ENCODE measurements around the gene IGHMBP2.

DNA sequence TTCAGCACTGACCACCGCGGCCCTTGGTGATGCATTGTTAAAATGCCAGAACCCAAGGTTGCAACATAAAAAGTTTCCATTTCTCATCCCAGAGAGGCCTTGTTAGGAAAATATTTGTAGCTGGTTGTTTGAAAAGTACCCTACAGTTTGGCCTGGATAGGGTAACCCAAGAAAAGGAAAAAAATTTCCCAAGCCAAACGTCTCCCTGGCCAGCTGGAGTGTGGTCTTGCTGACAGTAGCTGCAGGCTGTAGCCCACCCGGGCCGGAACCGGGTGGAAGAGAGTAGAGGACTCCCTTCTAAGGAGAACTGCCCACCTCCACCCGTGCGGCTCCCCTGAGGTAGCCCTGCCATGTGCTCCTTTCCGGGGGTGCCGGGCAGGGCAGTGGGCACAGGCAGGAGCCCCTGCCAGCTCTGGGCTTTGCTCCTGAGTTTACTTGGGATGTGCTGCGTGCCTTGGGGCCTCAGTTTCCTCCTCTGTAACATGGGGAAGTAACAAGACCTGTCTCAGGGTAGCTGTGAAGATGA is 38.5 kb downstream of the IGHMBP2 start:
- no peak for TF ChIP-seq CTCF (IDR thresholded peaks at IDR 0.05)
- no peak for TF ChIP-seq POLR2A (IDR thresholded peaks at IDR 0.05)
